ENCODE measurements around the gene DGCR2.

GRCh38 chr22:19022755-19023154 lies 99.5 kb downstream of the DGCR2 start:
- TF ChIP-seq CTCF (IDR thresholded peaks at IDR 0.05 in 8 of 11, conservative IDR thresholded peaks at IDR 0.05 in 3 of 11) (no peak), POLR2A (IDR thresholded peaks at IDR 0.05) (no peak), POLR2AphosphoS5 (IDR thresholded peaks at IDR 0.05) (no peak)

Measured in spleen (tissue), 7 donors.